Non-pigmented ciliary epithelial cell (primary cell): ENCODE measurements around the gene LRRC45.

ENCODE experiments used
- DNase-seq: peaks from one replicate; pipeline ENCODE4 v3.0.0-alpha.2; 2010; ENCODE audit warnings: low read depth

Gene LRRC45

DNA sequence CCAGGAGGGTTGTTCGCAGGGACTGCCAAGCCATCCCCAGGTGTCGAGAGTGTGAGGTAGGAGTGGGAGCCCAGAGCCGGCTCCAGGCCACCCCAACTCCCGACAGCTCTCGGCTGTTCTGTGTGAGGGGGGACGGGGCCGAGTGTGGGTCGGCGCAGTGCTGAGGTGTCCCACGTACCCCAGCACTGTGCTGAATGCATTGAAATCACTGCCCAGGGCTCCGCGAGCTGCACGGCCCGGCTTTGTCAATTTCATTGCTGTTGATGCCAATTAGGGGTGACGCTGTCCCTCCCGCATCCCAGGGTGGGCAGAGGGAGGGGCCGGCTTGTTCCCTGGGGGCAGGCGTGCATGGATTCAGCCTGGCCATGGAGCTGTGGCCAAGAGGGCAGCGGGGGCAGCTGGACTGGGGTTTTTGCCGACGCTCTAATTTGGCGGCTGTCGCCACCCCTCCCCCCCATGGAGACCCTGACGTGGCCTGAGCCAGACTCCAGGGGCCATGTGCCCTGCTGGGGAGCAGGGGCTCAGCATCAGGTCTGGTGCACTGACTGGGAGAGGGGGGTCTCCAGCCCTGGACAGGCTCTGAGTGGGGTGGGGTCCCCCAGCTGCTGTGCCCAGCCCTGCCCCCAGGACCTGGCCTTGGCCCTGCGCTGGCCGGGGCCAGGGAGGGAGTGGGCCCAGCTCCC, 14.7 kb upstream of the LRRC45 start:
- DNase-seq, result no peak

DNA sequence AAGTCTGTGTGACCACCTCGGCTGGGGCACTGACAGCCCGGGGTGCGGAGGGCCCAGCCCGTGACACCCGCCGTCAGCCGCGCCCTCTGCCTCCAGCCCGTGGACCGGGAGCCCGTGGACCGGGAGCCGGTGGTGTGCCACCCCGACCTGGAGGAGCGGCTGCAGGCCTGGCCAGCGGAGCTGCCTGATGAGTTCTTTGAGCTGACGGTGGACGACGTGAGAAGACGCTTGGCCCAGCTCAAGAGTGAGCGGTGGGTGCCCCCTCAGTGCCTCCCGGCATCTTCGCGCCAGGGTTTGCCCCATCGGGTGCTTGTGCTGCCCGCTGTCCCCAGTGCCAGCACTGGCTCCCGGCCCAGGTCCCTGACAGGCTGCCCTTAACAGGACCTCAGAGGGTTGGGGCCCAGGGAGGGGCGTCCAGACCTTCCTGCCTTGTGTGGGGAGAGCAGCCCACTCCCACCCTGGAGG, 14.1 kb upstream of the LRRC45 start:
- no peak for DNase-seq

DNA sequence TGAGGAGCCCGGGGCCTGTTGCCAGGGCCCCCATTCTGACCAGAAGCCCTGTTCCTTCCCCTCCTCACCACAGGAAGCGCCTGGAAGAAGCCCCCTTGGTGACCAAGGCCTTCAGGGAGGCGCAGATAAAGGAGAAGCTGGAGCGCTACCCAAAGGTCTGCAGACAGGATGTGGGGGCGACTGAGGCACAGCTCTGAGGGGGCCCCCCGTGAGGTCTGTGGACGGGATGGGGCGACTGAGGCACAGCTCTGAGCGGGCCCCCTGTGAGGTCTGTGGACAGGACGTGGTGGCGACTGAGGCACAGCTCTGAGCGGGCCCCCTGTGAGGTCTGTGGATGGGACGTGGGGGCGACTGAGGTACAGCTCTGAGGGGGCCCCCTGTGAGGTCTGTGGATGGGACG, 13.7 kb upstream of the LRRC45 start:
- no peak for DNase-seq

DNA sequence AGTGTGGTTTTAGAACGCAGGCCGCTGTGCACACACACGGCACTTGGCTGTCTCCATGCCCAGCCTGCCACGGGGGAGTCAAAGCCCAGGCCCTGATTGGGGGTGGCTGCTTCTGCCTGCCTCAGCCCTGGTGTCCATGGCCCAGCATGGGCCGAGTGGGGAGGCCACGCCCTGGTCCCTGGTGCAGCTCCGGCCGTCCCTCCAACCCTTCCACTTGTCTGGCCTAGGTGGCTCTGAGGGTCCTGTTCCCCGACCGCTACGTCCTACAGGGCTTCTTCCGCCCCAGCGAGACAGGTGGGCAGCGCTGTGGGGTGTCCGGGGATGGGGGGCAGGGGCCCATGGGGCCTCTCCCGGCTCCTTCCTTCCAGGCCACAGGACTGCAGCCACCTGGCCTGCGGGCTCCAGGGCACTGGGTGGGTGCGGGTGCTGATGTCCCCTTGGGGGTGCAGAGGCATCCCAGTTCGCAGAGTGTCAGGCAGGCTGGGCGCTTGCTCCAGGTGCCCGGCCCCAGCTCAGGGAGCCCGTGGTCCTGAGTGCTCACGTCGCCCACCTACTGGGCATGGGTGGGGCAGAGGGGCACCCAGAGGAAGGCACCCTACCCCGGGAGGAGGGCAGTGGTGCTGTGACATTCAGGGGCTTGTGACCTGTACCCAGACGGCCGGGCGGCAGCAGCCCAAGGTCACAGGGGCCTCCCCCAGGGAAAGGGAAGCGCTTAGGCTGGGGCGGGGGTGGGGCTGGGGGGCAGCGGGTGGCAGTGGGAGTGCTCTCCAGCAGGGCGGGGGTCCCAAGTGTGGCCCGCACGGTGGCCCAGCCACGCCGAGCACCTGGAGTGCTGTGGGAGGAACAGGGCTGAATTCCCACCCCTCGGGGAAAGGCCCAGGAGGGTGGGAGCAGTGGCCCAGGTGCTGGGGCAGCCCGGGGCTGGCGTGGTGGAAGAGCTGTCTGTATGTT, 12.3 kb upstream of the LRRC45 start:
- DNase-seq, result no peak

DNA sequence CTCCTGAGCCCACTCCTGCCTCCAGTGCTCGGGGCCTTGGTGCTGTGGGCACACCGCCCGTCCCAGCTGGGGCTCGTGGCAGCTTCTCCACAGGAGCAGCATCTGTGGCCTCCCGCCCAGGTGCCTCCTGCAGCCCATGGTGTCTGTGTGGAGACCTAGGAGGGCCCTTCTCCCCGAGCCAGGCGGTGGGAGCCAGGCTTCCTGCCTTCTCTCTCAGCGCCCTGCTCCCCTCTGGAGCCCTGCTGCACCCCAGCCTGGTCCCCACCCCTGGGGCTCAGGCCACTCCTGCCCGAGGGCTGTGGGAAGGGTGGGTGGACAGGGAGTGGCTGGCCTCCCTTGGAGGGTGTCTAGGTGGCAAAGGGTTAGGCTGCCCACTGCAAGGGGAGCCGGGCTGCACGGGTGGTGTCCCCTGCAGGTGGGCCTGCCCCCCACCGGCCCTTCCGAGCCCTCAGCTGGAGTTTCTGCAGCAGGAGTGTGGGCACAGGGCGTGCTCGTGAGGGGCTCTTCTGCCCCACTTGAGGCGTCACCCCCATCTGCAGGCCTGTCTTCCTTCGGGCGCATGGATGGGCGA, 11.4 kb upstream of the LRRC45 start:
- no peak for DNase-seq

DNA sequence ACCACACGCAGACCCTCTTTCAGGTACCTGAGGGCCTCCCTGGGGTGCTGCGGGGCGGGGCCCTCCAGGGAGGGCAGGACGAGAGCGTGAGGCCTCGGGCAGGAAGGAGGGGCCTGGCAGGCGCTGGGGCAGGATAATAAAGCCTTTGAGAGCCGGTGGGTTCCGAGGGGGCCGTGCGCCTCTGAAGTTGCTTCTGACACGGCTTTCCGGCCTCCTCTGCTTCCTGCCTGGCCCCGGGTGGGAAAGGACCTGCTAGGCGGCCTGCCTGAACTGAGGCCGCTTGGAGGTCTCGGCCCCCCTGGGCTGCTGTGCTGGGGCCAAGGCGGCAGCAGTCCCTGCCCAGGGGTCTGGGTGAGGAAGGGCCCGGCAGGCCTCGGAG, 10.9 kb upstream of the LRRC45 start:
- DNase-seq, result no peak

DNA sequence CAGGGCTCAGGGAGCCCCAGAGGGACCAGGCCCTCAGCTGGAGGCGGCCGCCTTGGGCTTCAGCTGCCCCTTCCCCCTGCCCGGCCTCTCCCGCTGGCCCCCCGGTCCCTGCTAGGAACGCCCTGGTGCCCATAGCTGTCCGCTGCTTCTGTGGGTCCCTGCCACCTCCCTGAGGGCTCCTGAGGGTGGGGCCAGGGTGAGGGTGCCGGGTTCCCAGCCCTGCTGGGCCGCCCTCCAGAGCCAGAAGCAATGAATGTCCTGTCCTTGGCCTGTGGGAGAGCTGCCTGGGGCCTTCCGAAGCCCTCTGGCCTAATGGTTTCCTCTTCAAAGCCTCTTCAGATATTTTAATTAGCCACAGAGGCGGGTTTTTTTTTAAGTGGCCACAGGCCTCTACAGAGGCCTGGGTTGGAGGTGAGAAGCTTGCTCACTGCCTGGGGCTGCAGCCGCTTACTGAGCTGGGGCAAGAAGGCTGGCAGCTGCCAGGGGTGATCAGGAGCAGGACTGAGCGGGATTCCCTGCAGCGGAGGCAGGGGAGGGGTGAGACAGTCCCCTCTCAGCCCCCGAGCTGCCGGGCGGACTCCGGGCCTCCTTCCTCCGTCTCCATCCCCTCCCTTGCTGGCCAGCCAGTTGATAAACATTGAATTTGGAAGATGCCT, 10.3 kb upstream of the LRRC45 start:
- no peak for DNase-seq

DNA sequence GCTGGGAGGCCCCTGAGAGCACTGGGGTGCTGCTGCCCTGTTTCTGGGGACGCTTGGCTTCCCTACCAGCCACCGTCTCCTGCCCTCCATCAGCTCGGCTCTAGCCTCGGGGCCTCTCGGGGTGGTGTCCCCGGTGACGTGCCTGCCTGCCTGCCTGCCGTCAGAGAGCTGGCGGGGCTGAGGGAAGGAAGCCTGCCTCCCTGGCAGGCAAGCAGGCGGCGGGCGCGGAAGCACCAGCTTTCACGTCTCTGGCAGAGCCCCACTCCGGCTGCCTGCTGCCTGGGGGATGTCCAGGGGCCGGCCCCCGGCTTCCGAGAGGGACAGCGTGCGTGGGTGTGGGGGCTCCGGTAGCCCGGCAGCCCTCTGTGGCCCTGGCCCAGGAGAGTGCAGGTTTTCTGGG, 9.8 kb upstream of the LRRC45 start:
- DNase-seq, result no peak

DNA sequence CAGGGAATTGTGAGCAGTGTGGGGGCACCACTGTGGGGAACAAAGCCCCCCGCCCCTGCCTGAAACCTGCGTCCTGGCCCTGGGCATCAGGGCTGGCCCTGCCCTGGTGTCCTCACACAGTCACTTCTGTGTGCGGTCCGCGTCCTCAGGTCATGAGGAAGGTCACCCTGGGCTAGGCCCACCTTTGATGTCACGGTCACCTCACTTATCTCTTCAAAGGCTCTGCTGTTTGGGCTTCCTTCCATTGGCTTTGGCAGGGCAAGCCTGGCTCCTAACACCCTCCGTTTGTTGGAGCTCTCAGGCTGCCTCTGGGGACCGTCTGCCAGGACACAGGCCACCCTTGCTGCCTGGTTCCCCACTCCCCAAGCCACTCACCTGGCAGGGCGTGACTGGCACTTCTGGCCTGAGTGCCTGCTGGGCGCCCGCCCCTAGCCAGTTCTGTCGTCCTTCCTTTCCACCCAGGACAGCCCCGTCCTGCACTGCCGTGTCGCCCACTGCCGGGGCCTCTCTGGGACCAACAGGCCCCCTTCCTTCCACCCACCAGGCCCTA, 9.3 kb upstream of the LRRC45 start:
- DNase-seq, result no peak

DNA sequence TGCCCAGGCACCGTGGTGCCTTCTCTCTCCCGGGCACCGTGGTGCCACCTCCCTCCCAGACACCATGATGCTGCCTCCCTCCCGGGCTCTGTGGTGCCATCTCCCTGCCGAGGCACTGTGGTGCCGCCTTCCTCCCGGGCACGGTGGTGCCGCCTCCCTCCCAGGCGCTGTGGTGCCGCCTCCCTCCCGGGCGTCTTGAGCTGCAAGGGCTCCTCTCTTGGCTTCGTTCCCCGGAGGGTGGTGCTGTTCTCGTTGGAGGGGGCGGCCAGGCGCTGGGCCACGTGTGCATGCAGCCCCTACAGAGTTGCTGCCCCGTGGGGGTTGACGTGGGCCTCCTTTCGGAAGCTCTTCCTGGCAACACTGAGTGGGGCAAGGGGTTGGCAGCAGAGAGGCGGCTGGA, 8.7 kb upstream of the LRRC45 start:
- DNase-seq, result no peak

DNA sequence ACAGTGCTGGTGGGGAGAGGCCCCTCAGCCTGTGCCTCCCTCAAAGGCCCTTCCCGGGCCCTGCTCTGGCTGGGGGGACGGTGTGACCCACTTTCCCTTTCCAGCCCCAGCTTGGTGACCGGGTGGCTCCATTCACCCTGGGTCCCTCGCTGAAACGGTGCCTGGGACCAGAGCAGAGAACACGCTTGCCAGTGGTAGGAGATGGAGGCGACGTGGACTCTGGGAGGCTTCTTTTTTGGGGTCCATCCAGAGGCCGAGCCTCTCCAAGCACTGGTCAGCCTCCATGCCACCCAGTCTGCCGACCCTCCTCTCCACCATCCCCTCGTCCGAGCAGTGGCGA, 8.2 kb upstream of the LRRC45 start:
- no peak for DNase-seq

DNA sequence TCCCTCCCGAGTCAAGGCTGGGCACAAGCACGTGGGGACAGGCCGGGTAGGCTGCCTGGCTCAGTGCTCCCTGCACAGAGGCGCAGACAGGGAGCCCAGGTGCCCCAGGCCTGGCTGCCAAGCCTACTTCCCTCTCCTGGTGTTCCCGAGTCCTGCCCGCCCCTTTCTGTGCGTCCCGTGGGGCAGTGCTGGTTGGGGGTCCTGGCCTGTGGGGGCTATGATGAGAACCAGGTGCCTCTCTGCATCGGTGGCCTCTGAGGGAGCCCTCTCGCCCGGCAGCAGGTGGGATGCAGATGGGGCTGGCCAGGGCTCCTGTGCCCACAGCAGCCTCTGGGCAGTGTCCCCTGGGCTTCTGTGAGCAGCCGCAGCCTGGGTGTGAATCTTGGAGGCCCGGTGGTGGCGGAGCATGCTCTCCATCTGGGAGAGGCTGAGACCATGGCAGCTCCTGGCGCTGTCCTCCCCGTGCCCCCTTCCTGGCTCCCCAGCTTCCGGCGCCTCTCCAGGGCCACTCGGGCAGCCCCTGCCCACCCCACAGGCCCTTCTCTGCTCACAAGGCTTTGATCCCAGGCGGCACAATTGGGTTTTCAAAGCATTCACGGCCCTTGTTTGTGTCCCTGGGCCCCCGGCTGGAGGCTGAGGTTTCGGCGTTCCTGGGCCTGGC, 7.7 kb upstream of the LRRC45 start:
- no peak for DNase-seq

DNA sequence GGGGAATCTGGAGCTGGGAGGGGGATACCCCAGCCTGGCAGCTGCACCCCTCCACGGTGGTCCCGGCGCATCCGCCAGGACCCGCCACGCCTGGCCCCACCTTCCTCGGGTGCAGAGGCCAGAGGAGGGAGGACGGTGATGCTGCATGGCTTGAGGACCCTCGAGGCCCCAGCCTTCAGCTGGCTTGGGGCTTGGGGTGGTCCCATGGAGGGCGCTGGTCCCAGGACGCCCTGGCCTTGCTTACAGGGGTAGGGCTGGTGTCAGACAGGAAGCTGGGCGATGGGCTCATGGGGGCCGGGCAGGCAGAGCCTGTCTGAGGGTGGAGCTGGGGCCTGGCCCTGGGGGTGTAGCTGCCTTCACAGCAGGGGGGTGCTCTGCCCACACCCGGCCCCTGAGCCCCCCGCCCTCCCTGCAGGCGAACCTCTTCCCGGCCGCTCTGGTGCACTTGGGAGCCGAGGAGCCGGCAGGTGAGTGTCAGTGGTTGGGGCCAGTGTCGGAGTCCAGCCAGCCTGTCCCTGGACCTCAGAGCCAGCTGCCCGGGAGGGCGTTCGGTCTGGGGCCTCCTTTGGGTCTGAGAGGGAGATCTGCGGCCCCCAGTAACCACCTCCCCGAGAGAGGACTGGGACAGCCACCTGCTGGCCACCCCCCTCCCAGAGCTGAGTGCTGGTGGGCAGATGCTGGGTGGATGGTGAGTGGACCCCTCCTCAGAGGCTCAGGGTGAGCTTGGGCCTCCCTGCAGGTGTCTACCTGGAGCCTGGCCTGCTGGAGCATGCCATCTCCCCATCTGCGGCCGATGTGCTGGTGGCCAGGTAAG, 6.8 kb upstream of the LRRC45 start:
- no peak for DNase-seq

DNA sequence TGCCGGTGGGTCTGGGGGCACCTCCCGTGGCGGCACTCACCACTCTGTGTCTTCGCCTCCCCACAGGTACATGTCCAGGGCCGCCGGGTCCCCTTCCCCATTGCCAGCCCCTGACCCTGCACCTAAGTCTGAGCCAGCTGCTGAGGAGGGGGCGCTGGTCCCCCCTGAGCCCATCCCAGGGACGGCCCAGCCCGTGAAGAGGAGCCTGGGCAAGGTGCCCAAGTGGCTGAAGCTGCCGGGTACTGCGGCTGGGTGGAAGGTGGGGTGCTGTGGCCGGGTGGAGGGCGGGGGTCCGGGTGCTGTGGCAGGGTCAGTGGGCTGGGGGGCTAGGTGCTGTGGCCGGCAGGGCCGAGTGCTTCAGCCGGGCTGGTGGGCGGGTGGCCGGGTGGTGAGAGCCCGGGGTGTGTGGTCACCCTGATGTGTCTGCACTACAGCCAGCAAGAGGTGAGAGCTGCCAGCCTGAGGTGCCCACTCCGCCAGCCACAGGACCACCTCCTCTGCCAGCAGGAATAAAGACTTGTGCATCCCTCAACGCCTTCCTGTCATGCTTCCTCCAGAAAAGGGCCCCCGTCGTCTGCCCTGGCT, 6.1 kb upstream of the LRRC45 start:
- DNase-seq, result no peak

DNA sequence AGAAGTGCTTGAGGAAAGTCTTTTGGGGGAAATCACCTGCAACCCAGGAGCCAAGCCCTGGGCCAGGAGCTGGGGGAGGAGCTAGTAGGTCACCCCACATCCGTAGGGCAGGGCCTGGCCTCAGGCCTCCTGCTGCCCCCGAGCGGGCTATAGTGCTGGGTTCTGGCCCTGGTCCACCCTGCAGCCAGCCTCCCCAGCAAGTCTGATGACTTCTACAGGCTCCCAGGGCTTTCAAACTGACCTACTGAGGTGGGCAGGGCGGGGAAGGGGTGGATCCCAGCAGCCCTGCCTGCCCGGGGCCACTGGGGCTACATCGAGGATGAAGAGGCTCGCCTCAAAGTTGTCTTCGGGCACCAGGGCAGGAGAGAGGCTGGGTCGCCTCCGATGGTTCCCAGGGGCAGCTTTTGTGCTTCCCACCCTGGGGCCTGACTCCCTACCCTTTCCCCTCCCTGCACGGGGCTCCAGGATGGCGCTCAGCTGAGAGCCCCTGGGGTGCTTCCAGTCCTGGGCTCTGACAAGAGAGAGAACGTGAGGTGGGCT, 5.4 kb upstream of the LRRC45 start:
- DNase-seq, result no peak

DNA sequence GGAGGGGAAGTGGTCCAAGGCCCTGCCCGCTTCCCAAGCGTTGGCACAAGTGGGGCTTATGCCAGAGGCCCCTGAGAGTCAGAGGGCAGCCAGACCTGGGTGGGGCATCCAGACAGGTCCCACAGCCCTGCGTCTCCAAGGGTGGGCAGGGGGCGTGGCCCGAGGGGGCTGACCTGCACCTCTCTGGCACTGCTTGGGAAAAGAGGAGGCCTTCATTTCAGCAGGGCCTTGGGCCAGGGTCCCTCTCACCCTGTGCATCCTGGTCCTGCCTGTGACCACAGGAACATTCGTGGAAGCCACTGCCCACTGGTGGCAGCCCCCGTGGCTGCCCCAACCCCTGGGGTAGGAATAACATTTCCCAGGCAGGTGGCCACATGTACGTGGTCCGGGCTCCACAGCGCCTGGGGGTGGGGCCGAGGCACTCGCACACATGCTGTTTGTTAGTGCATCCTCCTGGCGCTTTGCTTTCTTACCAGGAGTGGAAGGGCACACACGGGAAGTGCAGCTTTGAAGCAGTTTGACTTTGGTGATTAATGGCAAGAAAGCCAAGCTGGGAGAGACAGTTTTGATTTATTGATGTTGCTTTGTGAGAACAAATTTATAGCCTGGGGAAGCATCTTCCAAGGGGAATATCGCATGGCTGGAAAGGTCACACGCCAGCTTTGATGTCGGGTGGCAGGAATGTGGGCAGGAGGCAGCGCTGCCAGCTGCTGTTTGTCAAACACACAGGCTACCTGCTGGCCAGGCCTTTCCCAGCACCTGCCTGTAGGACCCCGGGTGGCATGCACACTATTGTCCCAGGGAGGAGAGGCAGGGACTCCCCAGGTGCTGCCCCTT, 4.7 kb upstream of the LRRC45 start:
- DNase-seq, result no peak

DNA sequence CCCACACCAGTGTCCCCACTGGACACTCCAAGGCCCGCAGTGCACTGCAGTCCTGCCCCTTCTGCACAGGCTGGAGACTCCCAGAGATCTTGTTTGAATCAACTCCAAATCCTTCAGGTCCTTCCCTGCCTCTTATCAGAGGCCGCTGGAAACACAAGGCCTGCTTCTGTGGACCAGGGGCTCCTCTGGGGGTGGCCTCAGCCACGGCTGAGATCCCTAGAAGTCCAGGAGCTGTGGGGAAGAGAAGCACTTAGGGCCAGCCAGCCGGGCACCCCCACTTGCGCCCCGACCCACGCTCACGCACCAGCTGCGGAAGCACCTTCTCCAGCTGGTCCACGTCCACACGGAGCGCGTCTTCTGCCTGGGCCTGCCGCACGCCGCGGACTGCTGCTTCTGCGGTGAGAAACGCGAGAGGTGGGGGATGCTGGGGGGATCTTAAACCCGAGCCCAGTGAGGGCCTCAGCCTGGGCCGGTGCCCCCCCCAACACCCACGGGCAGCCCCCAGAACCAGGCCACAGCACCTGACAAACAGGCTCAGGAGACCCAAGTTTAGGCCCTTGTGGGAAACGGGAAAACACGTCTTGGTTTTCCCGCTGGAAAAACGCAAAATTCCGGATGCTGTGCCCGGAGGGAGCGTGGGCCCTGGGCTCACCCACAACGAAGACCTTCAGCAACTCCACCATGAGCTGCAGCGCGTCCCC, 4.0 kb upstream of the LRRC45 start:
- DNase-seq, result no peak

DNA sequence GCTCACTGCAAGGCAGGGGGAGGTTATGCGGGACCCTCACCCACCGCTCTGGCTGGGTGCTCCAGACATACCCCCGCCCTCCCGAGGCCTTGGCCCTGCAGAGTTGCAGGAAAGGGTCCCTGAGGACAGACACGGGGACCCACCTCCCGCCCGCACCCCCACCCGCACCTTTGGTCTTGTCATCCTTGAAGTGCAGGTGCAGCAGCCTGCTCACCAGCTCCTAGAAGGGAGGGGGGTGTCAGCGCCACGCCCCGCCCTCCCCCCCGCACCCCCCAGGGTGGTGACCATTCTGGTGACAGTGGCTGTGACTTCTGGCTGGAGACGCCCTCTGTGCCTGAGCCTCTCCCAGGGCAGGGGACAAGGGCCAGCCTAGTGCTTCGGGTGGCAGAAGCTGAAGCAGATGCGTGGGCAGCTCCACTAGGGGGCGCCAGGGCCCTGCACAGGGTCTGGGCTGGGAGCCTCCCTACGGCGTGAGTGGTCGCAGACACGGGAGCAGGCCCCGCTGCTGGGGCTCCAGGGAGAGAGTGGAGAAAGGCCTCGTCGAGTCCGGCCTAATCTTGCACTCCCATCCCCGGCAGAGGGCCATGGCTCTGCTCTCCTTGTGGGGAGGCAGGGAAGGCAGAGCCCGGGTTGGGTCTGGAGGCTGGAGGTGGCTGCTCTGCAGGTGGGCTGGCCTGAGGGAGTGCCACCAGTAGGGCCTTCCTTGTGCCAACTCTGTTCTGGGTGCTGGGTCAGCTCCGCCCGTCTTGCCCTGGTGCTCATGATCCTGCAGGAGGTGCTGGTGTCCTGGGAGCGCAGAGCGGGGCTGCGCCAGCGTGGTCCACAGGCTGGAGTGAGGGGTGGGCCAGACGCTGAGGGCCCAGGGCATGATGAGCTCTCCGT, 3.2 kb upstream of the LRRC45 start:
- DNase-seq, result no peak
